Stomach smooth muscle (tissue), 2 donors: ENCODE results near the gene EIF2D.
"Not testable (repeated sequence)": the region's sequence is repeated elsewhere in the genome, so short reads cannot be mapped to it uniquely, and the experiment has no call there.

Experiments used
- H3K27ac ChIP-seq: one replicate; pipeline ENCODE4 v1.7.0; 2013; ENCODE audit warnings: mild to moderate bottlenecking, low read length, inconsistent platforms
- H3K27me3 ChIP-seq, 2 donors: one replicate each; pipeline ENCODE4 v1.7.0; 2013; ENCODE audit warnings: low read length in 2 of 2; ENCODE audit not compliant: insufficient read depth in 2 of 2, control insufficient read depth in 1 of 2
- H3K36me3 ChIP-seq, 2 donors: one replicate each; pipeline ENCODE4 v1.7.0; 2013; ENCODE audit warnings: low read length in 2 of 2; ENCODE audit not compliant: control insufficient read depth in 2 of 2, insufficient read depth in 2 of 2
- H3K4me1 ChIP-seq: one replicate; pipeline ENCODE4 v1.7.0; 2013; ENCODE audit warnings: low read length; ENCODE audit not compliant: control insufficient read depth, insufficient read depth
- H3K4me3 ChIP-seq, 2 donors: one replicate each; pipeline ENCODE4 v1.7.0; 2013; ENCODE audit warnings: low read length in 2 of 2
- H3K9ac ChIP-seq, 2 donors: one replicate each; pipeline ENCODE4 v1.7.0; 2013; ENCODE audit warnings: low read length in 2 of 2, mild to moderate bottlenecking in 1 of 2
- H3K9me3 ChIP-seq, 2 donors: one replicate each; pipeline ENCODE4 v1.7.0; 2013; ENCODE audit warnings: low read length in 2 of 2; ENCODE audit not compliant: control insufficient read depth in 2 of 2
- donor health status: healthy.
- donor health status: Pancreatic carcinoma.

Gene EIF2D

GRCh38 chr1:206651958-206652890 is 40.0 kb upstream of the EIF2D start:
- no peak overlapping the region for H3K4me3 ChIP-seq
- H3K4me1 ChIP-seq = no peaks in the 10 kb centered on the region

GRCh38 chr1:206651014-206651413 is 38.7 kb upstream of the EIF2D start:
- Histone ChIP-seq H3K27me3 (no peaks in the 10 kb centered on the region), H3K9ac (no peak overlapping the region), H3K4me1 (no peaks in the 10 kb centered on the region), H3K4me3 (no peak overlapping the region), H3K9me3 (no peaks in the 10 kb centered on the region), H3K36me3 (peaks cover 3 to 13% of the 10 kb centered on the region in 2 donors), H3K27ac (no peak overlapping the region)

More at GRCh38 chr1:206651958-206652890, 40.0 kb upstream of the EIF2D start:
- peaks cover 0 to under 1% of the 10 kb centered on the region in 2 donors for H3K27me3 ChIP-seq
- H3K9me3 ChIP-seq = no peaks in the 10 kb centered on the region
- H3K27ac ChIP-seq = no peak overlapping the region
- no peak overlapping the region for H3K9ac ChIP-seq
- peaks cover 3 to 13% of the 10 kb centered on the region in 2 donors for H3K36me3 ChIP-seq

GRCh38 chr1:206649261-206649921 is 37.1 kb upstream of the EIF2D start:
- Histone ChIP-seq H3K4me1 (no peaks in the 10 kb centered on the region), H3K9me3 (no peaks in the 10 kb centered on the region), H3K9ac (no peak overlapping the region), H3K4me3 (no peak overlapping the region), H3K36me3 (peaks cover 3 to 13% of the 10 kb centered on the region in 2 donors), H3K27ac (no peak overlapping the region), H3K27me3 (no peaks in the 10 kb centered on the region)

GRCh38 chr1:206647224-206647623 is 35.0 kb upstream of the EIF2D start:
- Histone ChIP-seq H3K27ac (no peak overlapping the region), H3K9me3 (no peaks in the 10 kb centered on the region), H3K4me3 (no peak overlapping the region), H3K36me3 (peaks cover 3 to 13% of the 10 kb centered on the region in 2 donors), H3K4me1 (no peaks in the 10 kb centered on the region), H3K27me3 (no peaks in the 10 kb centered on the region), H3K9ac (no peak overlapping the region)

GRCh38 chr1:206646504-206646903 is 34.2 kb upstream of the EIF2D start:
- no peaks in the 10 kb centered on the region for H3K27me3 ChIP-seq
- no peaks in the 10 kb centered on the region for H3K4me1 ChIP-seq
- H3K27ac ChIP-seq = no peak overlapping the region
- H3K4me3 ChIP-seq = no peak overlapping the region
- H3K36me3 ChIP-seq = peaks cover 3 to 13% of the 10 kb centered on the region in 2 donors
- H3K9me3 ChIP-seq = no peaks in the 10 kb centered on the region
- no peak overlapping the region for H3K9ac ChIP-seq

GRCh38 chr1:206643118-206643698 is 30.9 kb upstream of the EIF2D start:
- Histone ChIP-seq H3K9me3 (no peaks in the 10 kb centered on the region), H3K36me3 (peaks cover 3 to 6% of the 10 kb centered on the region in 2 donors), H3K4me3 (no peak overlapping the region), H3K27me3 (no peaks in the 10 kb centered on the region), H3K4me1 (no peaks in the 10 kb centered on the region), H3K27ac (no peak overlapping the region), H3K9ac (no peak overlapping the region)

GRCh38 chr1:206642074-206642473 is 29.8 kb upstream of the EIF2D start:
- not testable (repeated sequence) for H3K9me3 ChIP-seq, H3K36me3 ChIP-seq

GRCh38 chr1:206637605-206638004 is 25.3 kb upstream of the EIF2D start:
- Histone ChIP-seq H3K27me3 (no peaks in the 10 kb centered on the region), H3K4me1 (peaks cover 11% of the 10 kb centered on the region), H3K9ac (no peak overlapping the region), H3K9me3 (no peaks in the 10 kb centered on the region), H3K4me3 (no peak overlapping the region), H3K36me3 (no peaks in the 10 kb centered on the region), H3K27ac (no peak overlapping the region)

More at GRCh38 chr1:206642074-206642473, 29.8 kb upstream of the EIF2D start:
- not testable (repeated sequence) for H3K4me3 ChIP-seq, H3K27me3 ChIP-seq, H3K9ac ChIP-seq, H3K27ac ChIP-seq, H3K4me1 ChIP-seq

- no peaks in the 10 kb centered on the region for H3K36me3 ChIP-seq
- H3K27ac ChIP-seq = no peak overlapping the region
- no peaks in the 10 kb centered on the region for H3K9me3 ChIP-seq
- H3K4me1 ChIP-seq = peaks cover 11% of the 10 kb centered on the region
- no peaks in the 10 kb centered on the region for H3K27me3 ChIP-seq
- H3K4me3 ChIP-seq = no peak overlapping the region
- H3K9ac ChIP-seq = no peak overlapping the region
Observed at GRCh38 chr1:206636671-206637070, 24.4 kb upstream of the EIF2D start.

GRCh38 chr1:206635978-206636345 is 23.7 kb upstream of the EIF2D start:
- Histone ChIP-seq H3K27me3 (no peaks in the 10 kb centered on the region), H3K36me3 (no peaks in the 10 kb centered on the region), H3K4me3 (peak overlapping the region; percentile 72 to 86), H3K4me1 (peaks cover 11% of the 10 kb centered on the region), H3K27ac (peak overlapping the region; percentile 32), H3K9me3 (no peaks in the 10 kb centered on the region), H3K9ac (peak overlapping the region; percentile 48 to 83)
